NCI-H2196 (cell line): ENCODE measurements around the gene B4GALNT1.
A peak's percentile ranks its signal among the peaks of the same experiment; 100 is the strongest.

ENCODE experiments used
- DNase-seq: peaks from one replicate; lab custom pipeline; 2025; ENCODE audit not compliant: unreplicated experiment; lab: John Stamatoyannopoulos, UW

Gene B4GALNT1

GRCh38 chr12:57586832-57587429 lies 46.1 kb downstream of the B4GALNT1 start:
- DNase-seq, result no peak

DNA sequence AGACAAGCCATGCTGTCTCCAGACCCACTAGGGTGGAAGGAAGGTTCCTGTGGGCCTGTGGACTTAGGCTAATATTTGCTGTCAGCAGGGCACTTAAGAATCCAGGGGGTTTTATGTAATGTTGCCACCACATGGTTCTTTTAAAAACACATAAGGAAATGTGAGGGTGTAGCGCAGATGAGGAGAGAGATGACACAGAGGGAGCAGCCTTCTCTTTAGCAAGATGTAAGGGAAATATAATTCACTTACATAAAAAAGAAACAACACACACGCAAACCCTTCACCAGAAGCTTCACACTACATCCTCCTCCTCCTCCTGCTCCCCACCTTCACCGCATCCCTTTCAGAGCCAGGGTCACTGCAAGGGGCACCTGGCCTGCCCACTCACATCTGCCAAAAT lies 46.9 kb downstream of the B4GALNT1 start:
- DNase-seq, result no peak

GRCh38 chr12:57585156-57585555 lies 47.8 kb downstream of the B4GALNT1 start:
- DNase-seq, result no peak

DNA sequence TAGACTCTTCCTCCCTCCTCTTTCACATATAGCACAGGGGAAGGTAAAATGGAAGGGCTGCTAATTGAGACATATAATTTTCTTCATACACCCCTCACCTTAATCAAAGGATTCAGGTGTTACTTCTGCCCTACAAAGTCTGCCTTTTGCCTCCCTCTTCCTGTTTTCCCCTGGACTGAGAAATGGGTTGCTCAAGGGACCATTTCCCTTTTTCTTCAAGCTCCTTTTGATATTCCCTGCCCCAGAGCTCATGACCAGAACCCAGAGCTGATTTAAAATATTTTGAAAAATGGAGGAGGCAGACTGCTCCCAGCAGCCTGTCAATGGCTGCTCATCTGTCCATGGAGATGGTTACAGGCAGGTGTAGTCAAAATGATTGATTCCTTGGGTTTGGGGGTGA lies 48.3 kb downstream of the B4GALNT1 start:
- no peak for DNase-seq

- no peak for DNase-seq
Observed at GRCh38 chr12:57584050-57584449, 49.0 kb downstream of the B4GALNT1 start.

DNA sequence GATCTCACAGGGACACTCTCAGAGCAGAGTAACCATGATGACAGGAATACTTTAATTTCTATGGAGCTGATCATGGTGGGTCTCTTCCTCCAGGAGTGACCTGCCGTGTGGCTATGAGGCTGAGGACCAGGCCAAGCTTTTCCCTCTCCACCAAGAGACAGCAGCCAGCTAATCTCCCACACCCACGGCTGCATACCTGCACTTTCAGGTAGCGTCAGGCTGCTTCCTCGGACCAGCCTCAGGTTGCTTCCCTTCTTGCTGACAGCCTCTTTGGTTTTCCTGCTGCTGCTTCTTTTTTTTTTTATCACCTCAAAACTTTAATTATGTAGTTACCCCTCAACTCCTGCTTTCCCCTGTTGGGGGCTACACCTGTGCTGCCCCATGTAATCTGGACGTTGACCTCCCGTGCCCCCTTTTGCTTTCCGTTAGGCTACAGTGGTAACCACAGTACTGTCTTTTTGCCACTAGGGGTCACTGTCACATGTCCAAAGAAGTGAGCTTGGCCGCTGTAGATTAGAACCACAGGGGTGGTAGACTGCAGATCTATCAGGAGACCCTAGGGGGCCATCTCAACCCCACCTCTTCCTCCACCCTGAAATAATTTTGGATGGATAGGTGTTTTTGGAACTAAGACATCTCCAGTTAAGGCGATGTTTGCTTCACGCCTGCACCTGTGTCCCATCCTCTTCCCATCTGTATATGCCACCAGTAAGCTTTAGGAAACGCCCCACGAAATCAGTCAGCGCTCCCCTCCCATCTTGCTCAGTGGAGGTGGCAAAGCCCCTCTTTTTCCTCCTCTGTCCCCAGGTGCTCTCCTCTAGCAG lies 49.8 kb downstream of the B4GALNT1 start:
- peak; percentile 82 for DNase-seq

DNA sequence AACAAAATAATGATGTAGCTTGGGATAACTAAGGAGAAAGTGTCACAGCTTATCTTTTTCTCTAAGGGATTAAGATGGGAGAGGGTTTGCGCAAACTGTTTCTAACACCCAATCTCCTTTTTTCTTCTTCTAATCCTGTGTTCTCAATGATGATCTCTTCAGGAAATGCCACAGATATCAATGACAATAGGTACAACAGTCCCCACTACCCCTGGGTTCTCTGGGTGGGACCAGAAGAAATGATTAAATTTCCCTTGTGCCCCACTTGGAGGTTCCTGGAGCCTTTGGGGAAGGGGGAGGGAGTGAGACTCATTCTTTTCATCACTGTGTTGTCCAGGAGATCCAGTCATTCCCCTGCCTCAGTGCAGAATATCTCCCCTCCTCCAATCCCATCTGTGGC lies 50.6 kb downstream of the B4GALNT1 start:
- DNase-seq, result no peak

DNA sequence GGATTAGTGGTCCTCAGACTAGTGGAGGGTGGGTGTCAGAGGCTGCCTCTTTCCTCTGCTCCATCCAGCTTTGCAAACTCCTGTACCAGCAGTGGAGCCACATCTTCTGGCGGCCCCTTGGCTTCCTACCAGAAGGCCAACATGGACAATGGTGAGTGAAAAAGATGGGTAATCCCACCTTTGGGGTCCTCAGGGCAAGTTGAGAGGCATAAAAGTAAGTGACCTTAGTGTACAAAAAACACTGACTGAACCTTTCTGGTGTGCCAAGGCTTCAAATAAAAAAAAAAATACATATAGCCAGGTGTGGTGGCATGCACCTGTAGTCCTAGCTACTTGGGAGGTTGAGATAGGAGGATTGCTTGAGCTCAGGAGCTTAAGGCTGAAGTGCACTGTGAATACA lies 51.2 kb downstream of the B4GALNT1 start:
- DNase-seq, result no peak

DNA sequence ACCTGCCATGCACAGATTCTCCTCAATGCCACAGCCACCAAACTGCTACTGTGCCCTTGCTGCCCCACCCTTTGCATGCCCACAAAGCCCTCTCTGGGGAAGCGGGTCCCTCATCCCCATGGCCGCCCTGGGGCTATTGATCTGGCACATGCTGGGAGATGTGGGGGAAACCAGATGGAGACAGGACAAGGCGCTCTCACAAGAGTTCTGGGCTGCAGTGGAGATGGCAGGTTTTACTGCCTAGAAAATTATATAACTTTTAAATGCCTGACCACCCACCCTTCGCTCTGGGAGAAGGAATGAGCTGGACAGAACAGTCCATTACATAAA lies 52.6 kb downstream of the B4GALNT1 start:
- DNase-seq, result no peak

GRCh38 chr12:57579677-57580465 lies 53.1 kb downstream of the B4GALNT1 start:
- DNase-seq, result no peak

GRCh38 chr12:57579011-57579410 lies 54.0 kb downstream of the B4GALNT1 start:
- DNase-seq, result no peak

DNA sequence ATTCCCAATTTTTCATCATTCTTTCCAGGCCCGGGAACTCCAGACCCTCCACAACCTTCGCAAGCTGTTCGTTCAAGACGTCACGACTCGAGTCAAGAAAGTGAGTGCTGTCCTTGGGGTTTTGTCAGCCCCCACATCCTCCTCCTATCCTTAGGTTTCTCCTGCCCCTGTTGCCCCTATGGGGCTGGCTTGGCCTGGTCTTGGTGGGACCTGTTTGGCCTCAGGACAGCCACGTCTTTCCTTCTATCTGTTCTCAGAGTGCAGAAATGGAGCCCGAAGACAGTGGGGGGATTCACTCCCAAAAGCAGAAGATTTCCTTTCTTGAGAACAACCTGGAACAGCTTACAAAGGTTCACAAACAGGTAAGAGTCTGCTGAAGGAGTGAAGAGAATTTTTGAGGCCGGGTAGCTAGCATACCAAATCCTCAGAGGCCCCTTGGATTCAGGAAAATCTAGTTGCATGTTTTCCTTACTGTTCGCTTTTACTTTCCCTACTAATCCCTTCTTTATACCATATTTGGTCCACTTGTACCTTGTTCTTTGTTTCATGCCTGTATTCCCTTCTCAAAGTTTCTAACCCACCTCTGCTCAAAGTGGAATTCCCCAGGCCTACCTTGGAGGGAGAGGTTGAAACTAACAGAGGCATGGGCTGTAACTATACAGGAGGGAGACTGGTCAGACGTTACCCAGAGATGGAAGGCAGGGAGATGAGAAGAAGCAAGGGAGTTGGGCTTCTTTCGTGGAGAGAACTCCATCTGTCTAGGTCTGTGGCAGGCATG lies 54.8 kb downstream of the B4GALNT1 start:
- no peak for DNase-seq

DNA sequence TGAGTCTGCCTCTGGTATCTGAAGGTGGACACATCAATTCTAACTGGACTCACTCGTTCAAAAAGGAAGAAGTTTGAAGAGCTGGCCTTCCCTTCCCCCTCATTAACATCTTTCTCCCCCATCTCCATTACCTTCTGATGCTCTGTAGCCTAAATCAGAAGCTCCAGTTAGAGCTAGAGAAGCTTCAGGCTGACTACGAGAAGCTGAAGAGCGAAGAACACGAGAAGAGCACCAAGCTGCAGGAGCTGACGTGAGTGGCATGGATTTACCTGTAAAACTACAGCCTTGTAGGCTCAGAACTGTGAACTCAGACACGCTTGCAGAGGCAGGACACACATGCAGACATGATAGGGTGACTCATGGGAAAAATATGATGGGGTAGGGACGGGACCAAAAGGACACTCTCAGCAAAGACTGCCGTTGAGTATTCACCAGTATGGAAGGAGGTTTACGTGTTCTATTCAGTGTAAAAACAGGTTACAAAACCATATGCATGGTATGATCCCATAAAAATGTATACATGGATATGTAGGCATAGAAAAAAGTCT lies 56.3 kb downstream of the B4GALNT1 start:
- no peak for DNase-seq
